Mesendoderm (in vitro differentiated cells): Measurements from ENCODE around the gene CEP112.

Experiments used
- DNase-seq: peaks from one replicate; pipeline ENCODE4 v3.0.0; 2013
- H2AK5ac ChIP-seq: 2 replicates; pipeline ENCODE4 v1.6.1; 2013; ENCODE audit warnings: low read length, inconsistent platforms
- H2BK120ac ChIP-seq: 2 replicates; pipeline ENCODE4 v1.6.1; 2013; ENCODE audit warnings: low read depth, mild to moderate bottlenecking, low read length, moderate library complexity, mixed read lengths
- H2BK15ac ChIP-seq: replicated peaks from 2 replicates; pipeline ENCODE4 v1.6.1; 2013; ENCODE audit warnings: low read depth, mild to moderate bottlenecking, moderate library complexity
- H2BK5ac ChIP-seq: 2 replicates; pipeline ENCODE4 v1.6.1; 2013; ENCODE audit warnings: low read length, inconsistent platforms
- H3K18ac ChIP-seq: 2 replicates; pipeline ENCODE4 v1.6.1; 2013; ENCODE audit warnings: mild to moderate bottlenecking, low read length, mixed read lengths
- H3K23ac ChIP-seq: one replicate; pipeline ENCODE4 v1.6.1; 2013; ENCODE audit warnings: low read length
- H3K27ac ChIP-seq: 2 replicates; pipeline ENCODE4 v1.5.1; 2013; ENCODE audit warnings: low read depth, mild to moderate bottlenecking, inconsistent platforms, low read length, moderate library complexity
- H3K27me3 ChIP-seq: 2 replicates; pipeline ENCODE4 v1.6.1; 2013; ENCODE audit warnings: low read length, control low read depth, mild to moderate bottlenecking, inconsistent platforms; ENCODE audit not compliant: insufficient read depth, poor library complexity
- H3K36me3 ChIP-seq: 2 replicates; pipeline ENCODE4 v1.6.1; 2013; ENCODE audit warnings: low read length, inconsistent platforms; ENCODE audit not compliant: control insufficient read depth, insufficient read depth
- H3K4ac ChIP-seq: one replicate; pipeline ENCODE4 v1.6.1; 2013; ENCODE audit warnings: low read depth, mild to moderate bottlenecking, low read length, moderate library complexity
- H3K4me1 ChIP-seq: 2 replicates; pipeline ENCODE4 v1.6.1; 2013; ENCODE audit warnings: low read depth, low read length, inconsistent platforms; ENCODE audit not compliant: control insufficient read depth
- H3K4me2 ChIP-seq: 2 replicates; pipeline ENCODE4 v1.6.1; 2013; ENCODE audit warnings: low read length
- H3K4me3 ChIP-seq: 2 replicates; pipeline ENCODE4 v1.5.1; 2013; ENCODE audit warnings: mild to moderate bottlenecking, low read length
- H3K56ac ChIP-seq: one replicate; pipeline ENCODE4 v1.6.1; 2013; ENCODE audit warnings: low read length
- H3K79me1 ChIP-seq: 2 replicates; pipeline ENCODE4 v1.6.1; 2013; ENCODE audit warnings: low read length, inconsistent platforms
- H3K79me2 ChIP-seq: 2 replicates; pipeline ENCODE4 v1.6.1; 2013; ENCODE audit warnings: mild to moderate bottlenecking, low read length; ENCODE audit not compliant: control insufficient read depth, insufficient read depth
- H3K9ac ChIP-seq: 2 replicates; pipeline ENCODE4 v1.6.1; 2013; ENCODE audit warnings: low read length, inconsistent platforms
- H4K5ac ChIP-seq: one replicate; pipeline ENCODE4 v1.6.1; 2013; ENCODE audit warnings: low read length
- H4K8ac ChIP-seq: one replicate; pipeline ENCODE4 v1.6.1; 2013; ENCODE audit warnings: low read depth, mild to moderate bottlenecking, control low read depth, low read length, moderate library complexity
- WGBS: extraction: QIAGEN DNeasy Blood & Tissue Kit; methylation state at CpG from one replicate; pipeline ENCODE4 v1.1.7; 2013; ENCODE audit warnings: low lambda C conversion rate, missing lambda C conversion rate; ENCODE audit not compliant: insufficient coverage; ENCODE audit errors: extremely low coverage; 5-methylcytosine and 5-hydroxymethylcytosine counted together

CEP112 gene

DNA sequence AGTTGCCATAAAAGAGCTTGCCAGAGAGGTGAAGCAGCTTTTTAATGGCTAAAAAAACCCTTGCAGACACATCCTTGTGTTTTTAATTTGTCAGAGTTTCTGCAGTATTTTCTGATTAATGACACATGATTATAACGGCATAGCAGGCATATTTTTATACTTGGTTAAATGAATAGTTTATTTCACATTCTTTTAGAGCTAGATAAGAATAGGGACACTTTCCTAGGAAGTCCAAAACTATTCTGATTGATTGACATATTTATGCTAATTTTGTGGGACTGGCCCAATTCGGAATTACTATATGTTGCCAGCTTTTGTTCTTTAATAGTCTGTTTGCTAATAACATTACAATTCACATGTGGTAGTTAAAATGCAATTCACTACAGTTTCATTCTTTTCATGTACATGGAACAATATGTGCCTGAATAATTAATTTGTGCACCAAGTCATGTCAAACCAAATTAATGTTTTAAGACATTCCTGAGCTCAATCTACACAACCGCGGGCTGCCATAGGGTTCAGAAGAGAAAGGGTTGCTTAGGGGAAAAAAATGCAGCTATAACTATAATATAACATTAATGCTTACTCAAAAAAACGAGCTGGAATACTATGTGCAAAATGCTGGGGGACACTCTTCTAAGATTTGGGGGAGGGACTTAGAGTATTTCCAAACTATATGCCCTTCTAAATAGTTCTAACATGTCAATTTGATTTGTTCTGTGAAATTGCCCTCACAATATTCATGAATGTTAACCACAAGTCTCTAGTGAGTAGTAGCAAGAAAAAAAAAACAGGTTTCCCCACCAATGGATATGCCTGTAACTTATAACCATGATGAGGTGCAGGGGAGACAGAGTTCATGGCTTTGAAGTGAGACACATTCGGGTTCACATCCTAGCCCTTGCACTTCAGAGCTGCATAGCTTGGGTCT lies 305.4 kb downstream of the CEP112 start:
- no peak overlapping the region for H3K27ac ChIP-seq
- no peak overlapping the region for H3K4me3 ChIP-seq

DNA sequence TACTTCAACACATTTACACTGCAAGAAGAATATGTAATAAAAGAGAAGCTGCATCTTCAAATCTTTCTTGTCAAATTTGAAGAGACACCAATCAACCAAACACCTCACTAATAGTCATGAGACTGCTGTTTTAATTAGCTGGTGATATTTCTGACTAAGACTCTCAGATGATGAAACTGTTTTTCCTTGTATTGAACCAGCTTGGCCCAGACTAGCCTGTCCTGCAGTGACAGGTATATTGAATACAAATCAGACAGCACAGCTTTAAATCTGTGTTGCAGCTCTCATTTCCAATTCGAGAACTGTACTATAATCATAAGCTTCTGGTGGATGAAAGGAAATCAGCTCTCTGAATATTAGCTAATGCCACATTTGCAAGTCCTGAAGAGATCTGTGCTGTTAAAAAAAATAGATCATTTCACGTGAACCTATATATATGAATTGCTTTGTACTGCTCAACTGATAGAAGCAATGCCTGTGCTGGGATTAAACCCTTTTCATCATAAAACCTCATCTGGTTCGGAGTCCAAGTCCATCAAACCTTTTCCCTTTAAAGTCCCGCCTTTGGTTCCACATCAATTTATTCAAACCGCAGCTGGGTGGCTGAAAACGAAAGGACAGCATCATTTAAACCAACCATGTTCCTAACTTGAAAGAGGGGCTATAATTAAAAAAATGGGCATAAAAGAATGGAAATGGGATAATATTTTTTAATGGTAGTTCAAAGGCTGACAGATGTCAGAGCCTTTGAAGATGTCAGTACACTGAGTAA lies 306.2 kb downstream of the CEP112 start:
- Histone ChIP-seq H2BK5ac (no peak overlapping the region), H2BK120ac (no peak overlapping the region), H3K27me3 (no peaks in the 10 kb centered on the region), H3K36me3 (no peaks in the 10 kb centered on the region), H3K4me2 (no peak overlapping the region), H3K9ac (no peak overlapping the region), H3K4me3 (no peak overlapping the region), H3K79me1 (no peaks in the 10 kb centered on the region), H3K27ac (no peak overlapping the region), H3K4me1 (no peaks in the 10 kb centered on the region), H3K23ac (no peak overlapping the region), H3K4ac (no peak overlapping the region), H3K18ac (no peak overlapping the region), H3K79me2 (no peaks in the 10 kb centered on the region), H2AK5ac (no peak overlapping the region), H2BK15ac (no peak overlapping the region), H4K5ac (no peak overlapping the region), H3K56ac (no peak overlapping the region), H4K8ac (no peak overlapping the region)
- no peak for DNase-seq
- WGBS: no CpG with 5 or more reads among the region's 6 CpGs

More for the DNA sequence above, 305.4 kb downstream of the CEP112 start:
- Histone ChIP-seq H3K56ac (no peak overlapping the region), H3K4me2 (no peak overlapping the region), H2AK5ac (no peak overlapping the region), H3K79me2 (no peaks in the 10 kb centered on the region), H3K79me1 (no peaks in the 10 kb centered on the region), H3K23ac (no peak overlapping the region), H4K5ac (no peak overlapping the region), H3K9ac (no peak overlapping the region), H3K4me1 (no peaks in the 10 kb centered on the region), H2BK120ac (no peak overlapping the region), H3K18ac (no peak overlapping the region), H3K27me3 (no peaks in the 10 kb centered on the region), H3K4ac (no peak overlapping the region), H2BK5ac (no peak overlapping the region), H3K36me3 (no peaks in the 10 kb centered on the region), H4K8ac (no peak overlapping the region), H2BK15ac (no peak overlapping the region)
- WGBS: no CpG with 5 or more reads among the region's 6 CpGs
- DNase-seq: no peak

DNA sequence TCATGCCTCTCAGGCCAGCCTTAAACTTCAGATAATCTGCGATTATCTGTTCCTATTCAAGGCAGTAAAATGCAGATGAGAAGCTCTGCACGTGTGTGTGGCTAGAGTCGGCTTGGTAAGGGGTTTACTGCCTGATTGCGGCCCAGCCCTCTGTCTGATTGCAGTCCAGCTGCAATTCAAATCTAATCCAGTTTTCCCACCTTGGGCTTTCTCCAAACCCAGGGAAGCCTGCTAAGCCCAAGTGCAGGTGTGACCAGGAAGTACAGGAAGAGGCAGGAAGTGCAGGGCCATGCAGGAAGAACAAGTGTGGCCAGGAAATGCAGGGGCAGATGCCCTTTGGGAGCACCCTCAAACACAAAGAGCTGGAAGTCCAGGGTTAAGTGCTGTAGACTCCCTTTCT lies 314.9 kb downstream of the CEP112 start:
- Histone ChIP-seq H2AK5ac (no peak overlapping the region), H3K79me1 (no peaks in the 10 kb centered on the region), H3K36me3 (no peaks in the 10 kb centered on the region), H3K4me3 (no peak overlapping the region), H3K56ac (no peak overlapping the region), H3K9ac (no peak overlapping the region), H3K79me2 (no peaks in the 10 kb centered on the region), H3K18ac (no peak overlapping the region), H3K27ac (no peak overlapping the region), H3K4me1 (no peaks in the 10 kb centered on the region), H4K5ac (no peak overlapping the region), H3K4ac (no peak overlapping the region), H2BK15ac (no peak overlapping the region), H4K8ac (no peak overlapping the region), H2BK120ac (no peak overlapping the region), H2BK5ac (no peak overlapping the region), H3K23ac (no peak overlapping the region), H3K27me3 (no peaks in the 10 kb centered on the region), H3K4me2 (no peak overlapping the region)
- WGBS: no CpG with 5 or more reads among the region's 4 CpGs
- peak; percentile 6 for DNase-seq

DNA sequence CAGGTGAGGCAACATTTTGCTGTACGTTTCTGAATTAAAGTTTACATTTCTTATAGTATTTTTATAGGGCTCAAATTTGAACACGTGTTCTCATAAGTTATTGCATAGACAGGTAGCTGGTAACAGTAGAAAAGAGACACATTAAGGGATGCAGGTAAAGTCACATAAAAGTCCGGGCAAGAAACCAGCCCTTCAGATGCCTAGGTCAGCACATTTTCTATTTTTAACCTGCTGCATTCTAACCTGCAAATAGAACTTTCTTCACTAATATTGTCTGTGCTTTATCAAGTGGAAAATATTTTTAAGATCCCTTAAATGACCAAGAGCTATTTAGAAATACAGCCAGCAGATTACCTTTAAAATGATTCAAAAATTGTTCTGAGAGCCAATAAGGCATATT lies 323.1 kb downstream of the CEP112 start:
- no peaks in the 10 kb centered on the region for H3K36me3 ChIP-seq
- H3K4me3 ChIP-seq: no peak overlapping the region
- no peak overlapping the region for H2BK5ac ChIP-seq
- H3K4me2 ChIP-seq: no peak overlapping the region
- H3K4ac ChIP-seq: no peak overlapping the region
- no peak overlapping the region for H3K18ac ChIP-seq
- H3K4me1 ChIP-seq: no peaks in the 10 kb centered on the region
- no peak overlapping the region for H3K9ac ChIP-seq
- no peaks in the 10 kb centered on the region for H3K27me3 ChIP-seq
- H3K23ac ChIP-seq: no peak overlapping the region
- H3K56ac ChIP-seq: no peak overlapping the region
- no peak overlapping the region for H2BK15ac ChIP-seq
- H2BK120ac ChIP-seq: no peak overlapping the region
- H3K79me1 ChIP-seq: no peaks in the 10 kb centered on the region
- H4K8ac ChIP-seq: no peak overlapping the region
- no peak overlapping the region for H2AK5ac ChIP-seq
- H3K79me2 ChIP-seq: no peaks in the 10 kb centered on the region
- no peak overlapping the region for H4K5ac ChIP-seq
- no peak overlapping the region for H3K27ac ChIP-seq
- WGBS: no CpG with 5 or more reads among the region's 3 CpGs
- no peak for DNase-seq

DNA sequence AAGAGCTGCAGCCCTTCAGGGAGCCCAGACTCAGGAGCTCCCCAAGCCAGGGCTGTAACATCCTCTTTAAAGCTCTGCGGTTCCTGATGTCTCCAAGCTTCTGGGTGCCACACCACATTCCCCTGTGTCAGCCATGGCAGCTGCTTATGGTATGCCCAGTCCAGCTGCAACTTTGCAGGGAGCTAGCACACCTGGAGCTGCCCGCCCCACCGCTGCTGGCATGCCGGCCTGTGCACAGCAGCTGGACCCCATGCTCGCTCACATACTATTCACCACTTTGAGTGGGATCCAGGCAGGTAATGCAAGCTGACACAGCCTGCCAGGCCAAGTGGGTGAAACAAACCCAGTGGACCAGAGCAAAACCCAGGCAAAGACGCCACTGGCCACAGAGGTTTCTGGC lies 324.9 kb downstream of the CEP112 start:
- no CpG with 5 or more reads among the region's 6 CpGs for WGBS
- Histone ChIP-seq H3K4me1 (no peaks in the 10 kb centered on the region), H4K5ac (no peak overlapping the region), H3K18ac (no peak overlapping the region), H3K4me2 (no peak overlapping the region), H3K56ac (no peak overlapping the region), H3K27ac (no peak overlapping the region), H2BK15ac (no peak overlapping the region), H2BK5ac (no peak overlapping the region), H4K8ac (no peak overlapping the region), H2BK120ac (no peak overlapping the region), H2AK5ac (no peak overlapping the region), H3K9ac (no peak overlapping the region), H3K36me3 (no peaks in the 10 kb centered on the region), H3K23ac (no peak overlapping the region), H3K79me2 (no peaks in the 10 kb centered on the region), H3K4me3 (no peak overlapping the region), H3K4ac (no peak overlapping the region), H3K27me3 (no peaks in the 10 kb centered on the region), H3K79me1 (no peaks in the 10 kb centered on the region)
- DNase-seq: no peak
